ENCODE results near the gene ARID4B. TPM values are rescaled to one million over a fixed set of nuclear protein-coding genes. Genes with fewer than 3 reads are reported as not detected.

The ARID4B gene
- total RNA-seq, 4 donors from 2014 or later = 26.7 to 49.2 (median 39.1) TPM

GRCh38 chr1:235129774-235130570, 198.0 kb downstream of the ARID4B start:
- 90 to 94% methylated on average over 3 of the region's 4 CpGs for WGBS, 2 donors (ENCODE audit: low coverage in 1 of 2)
- Histone ChIP-seq H3K27ac (peak overlapping the region in 1 of 4 donors; percentile 89), H3K9me3 (no peaks in the 10 kb centered on the region), H3K36me3 (peaks cover 0 to 57% of the 10 kb centered on the region in 2 donors), H3K27me3 (no peaks in the 10 kb centered on the region), H3K4me1 (peaks cover 0 to 33% (median 11%) of the 10 kb centered on the region in 3 donors), H3K4me3 (no peak overlapping the region)
- ATAC-seq = no peak
- TF ChIP-seq CTCF (IDR thresholded peaks at IDR 0.05) = no peak
- no peak for TF ChIP-seq EP300 (IDR thresholded peaks at IDR 0.05)
- no peak for TF ChIP-seq POLR2AphosphoS5 (IDR thresholded peaks at IDR 0.05)
- no peak for TF ChIP-seq POLR2A (IDR thresholded peaks at IDR 0.05)

GRCh38 chr1:235128456-235129328, 199.3 kb downstream of the ARID4B start, which contains the start of gene TOMM20:
Gene TOMM20 (minus strand): TSS chr1:235128837. CDS start chr1:235128715, 122 bp downstream.
- peak within 1 kb of the TSS; percentile 67 to 94 (median 88) for H3K27ac ChIP-seq
- peaks cover 0 to 48% of the 10 kb centered on the region in 2 donors for H3K36me3 ChIP-seq
- peaks cover 0 to 46% (median 11%) of the 10 kb centered on the region in 3 donors for H3K4me1 ChIP-seq
- TF ChIP-seq POLR2A (IDR thresholded peaks at IDR 0.05) (peak; percentile 83 to 87), CTCF (IDR thresholded peaks at IDR 0.05) (no peak), POLR2AphosphoS5 (IDR thresholded peaks at IDR 0.05) (peak; percentile 91), EP300 (IDR thresholded peaks at IDR 0.05) (no peak)
- WGBS, 2 donors (ENCODE audit: low coverage in 1 of 2) = 3 to 18% methylated on average over 2 to 21 of the region's 67 CpGs
- peak within 1 kb of the TSS; percentile 61 to 80 for H3K4me3 ChIP-seq
- peak; percentile 99 for ATAC-seq
- no peaks in the 10 kb centered on the region for H3K9me3 ChIP-seq
- no peaks in the 10 kb centered on the region for H3K27me3 ChIP-seq

GRCh38 chr1:235127732-235128455, 200.1 kb downstream of the ARID4B start:
- no peak for TF ChIP-seq EP300 (IDR thresholded peaks at IDR 0.05)
- peaks cover 0 to 54% (median 11%) of the 10 kb centered on the region in 3 donors for H3K4me1 ChIP-seq
- WGBS, 2 donors (ENCODE audit: low coverage in 1 of 2) = 3 to 7% methylated on average over 17 to 20 of the region's 35 CpGs
- H3K27ac ChIP-seq = peak overlapping the region; percentile 67 to 94 (median 88)
- H3K4me3 ChIP-seq = peak overlapping the region; percentile 61 to 80
- no peak for ATAC-seq
- no peaks in the 10 kb centered on the region for H3K27me3 ChIP-seq
- H3K9me3 ChIP-seq = no peaks in the 10 kb centered on the region
- H3K36me3 ChIP-seq = peaks cover 0 to 40% of the 10 kb centered on the region in 2 donors

GRCh38 chr1:235127203-235127602, 200.8 kb downstream of the ARID4B start:
- 23 to 37% methylated on average over 4 of the region's 4 CpGs for WGBS, 2 donors (ENCODE audit: low coverage in 1 of 2)
- Histone ChIP-seq H3K36me3 (peaks cover 0 to 33% of the 10 kb centered on the region in 2 donors), H3K4me3 (peak overlapping the region; percentile 61 to 80), H3K4me1 (peaks cover 0 to 61% (median 11%) of the 10 kb centered on the region in 3 donors), H3K27me3 (no peaks in the 10 kb centered on the region), H3K27ac (peak overlapping the region in 1 of 4 donors; percentile 89), H3K9me3 (no peaks in the 10 kb centered on the region)
- ATAC-seq = no peak
- TF ChIP-seq POLR2A (IDR thresholded peaks at IDR 0.05) = no peak
- TF ChIP-seq POLR2AphosphoS5 (IDR thresholded peaks at IDR 0.05) = no peak
- TF ChIP-seq CTCF (IDR thresholded peaks at IDR 0.05) = no peak
- TF ChIP-seq EP300 (IDR thresholded peaks at IDR 0.05) = no peak

All from gastroesophageal sphincter (tissue), 4 donors.